H7 (cell line): Measurements from ENCODE around the gene FBXW7. TPM values are rescaled to one million over a fixed set of nuclear protein-coding genes. Genes with fewer than 3 reads are reported as not detected.
A peak's percentile ranks its signal among the peaks of the same experiment; 100 is the strongest.

Experiments
- DNase-seq: peaks from one replicate; pipeline ENCODE4 v3.0.0; 2012
- H3K27me3 ChIP-seq: 2 replicates; pipeline ENCODE4 v1.6.0; 2011; ENCODE audit warnings: mild to moderate bottlenecking, low read length; ENCODE audit not compliant: control insufficient read depth, insufficient read depth
- H3K36me3 ChIP-seq: replicated peaks from 2 replicates; pipeline ENCODE4 v1.5.1; 2011; ENCODE audit warnings: low read length; ENCODE audit not compliant: control insufficient read depth, insufficient read depth
- H3K4me3 ChIP-seq: 2 replicates; pipeline ENCODE4 v1.5.1; 2011; ENCODE audit warnings: low read depth, mild to moderate bottlenecking, control low read depth, low read length, moderate library complexity; ENCODE audit not compliant: insufficient read depth
- total RNA-seq: library from RNA; depleted of rRNA; stranded (reverse); fragments of >200 nt; shearing (Covaris generic); gene quantifications from 2 replicates; pipeline ENCODE4 v1.2.3, GENCODE V29; 2014

The FBXW7 gene
- total RNA-seq, 1 experiment from 2014 or later, result 12.7 TPM

DNA sequence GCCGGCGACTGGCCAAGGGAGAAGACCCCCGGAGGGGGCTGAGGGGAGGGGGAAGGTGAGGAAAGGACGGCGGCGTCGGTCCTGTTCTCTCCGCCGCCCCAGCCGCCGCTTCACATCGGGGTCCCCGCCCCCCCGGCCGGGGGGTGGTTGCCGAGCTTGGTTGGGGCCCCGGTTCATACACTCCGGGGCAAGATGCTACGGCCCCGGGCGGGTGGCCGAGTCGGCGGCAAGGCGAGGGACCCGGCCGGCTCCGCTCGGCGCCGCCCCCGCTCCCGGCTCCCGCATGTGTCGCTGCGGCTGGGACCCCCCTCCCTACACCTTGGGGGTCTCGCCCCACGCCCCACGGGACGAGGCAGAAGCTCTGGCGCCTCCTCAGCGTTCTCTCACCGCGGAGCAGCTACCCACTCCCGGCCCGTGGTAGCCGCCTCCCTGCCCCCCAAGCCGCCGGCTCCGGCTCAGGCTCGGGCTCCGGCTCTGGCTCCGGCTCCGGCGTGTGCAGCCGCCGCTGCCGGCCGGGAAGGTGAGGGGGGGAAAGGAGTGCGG lies 461 bp downstream of the FBXW7 start:
- DNase-seq, result peak; percentile 73
- H3K4me3 ChIP-seq, result peak overlapping the region; percentile 98
- H3K36me3 ChIP-seq, result no peaks in the 10 kb centered on the region
- H3K27me3 ChIP-seq, result no peaks in the 10 kb centered on the region

DNA sequence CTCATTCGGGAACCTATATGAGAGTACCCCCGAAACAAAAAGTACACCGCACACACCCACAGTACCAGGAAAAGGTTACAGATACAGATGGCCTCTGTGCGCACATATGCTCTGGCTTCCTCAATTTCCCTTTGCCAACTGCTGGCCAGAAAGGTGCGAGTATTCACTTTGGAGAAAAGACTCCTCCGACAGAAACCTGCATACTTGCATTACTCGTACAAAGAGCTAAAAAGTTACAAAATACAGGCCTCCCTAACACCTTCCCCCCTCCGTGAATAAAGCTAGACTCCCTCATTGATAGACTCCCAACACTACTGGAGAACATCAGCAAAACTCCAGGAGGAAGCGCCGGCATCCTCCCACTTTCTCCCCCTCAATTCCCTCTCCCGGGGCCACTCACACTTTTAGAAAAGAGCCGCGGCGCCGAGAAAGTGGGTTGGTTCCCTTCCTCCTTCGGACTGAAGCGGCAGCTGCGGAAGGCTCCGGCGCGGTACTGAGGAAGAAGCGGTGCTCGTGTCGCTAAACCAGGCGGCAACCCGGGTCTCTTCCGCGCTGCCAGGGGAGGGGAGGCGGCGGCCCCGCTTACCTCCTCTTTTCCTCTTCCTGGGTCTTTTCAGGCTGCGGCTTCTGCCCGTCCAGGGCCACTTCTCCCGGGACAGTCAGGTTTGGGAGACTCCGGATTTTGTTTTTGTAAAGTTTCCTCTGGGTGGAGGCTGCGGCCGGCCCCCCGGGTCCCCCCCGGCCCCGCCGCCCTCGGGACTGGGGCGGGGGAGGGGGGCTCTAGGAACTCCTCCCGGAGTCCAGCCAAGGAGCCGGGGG lies 1.1 kb downstream of the FBXW7 start:
- no peaks in the 10 kb centered on the region for H3K36me3 ChIP-seq
- peak overlapping the region; percentile 98 for H3K4me3 ChIP-seq
- DNase-seq, result peak; percentile 62
- H3K27me3 ChIP-seq, result no peaks in the 10 kb centered on the region

DNA sequence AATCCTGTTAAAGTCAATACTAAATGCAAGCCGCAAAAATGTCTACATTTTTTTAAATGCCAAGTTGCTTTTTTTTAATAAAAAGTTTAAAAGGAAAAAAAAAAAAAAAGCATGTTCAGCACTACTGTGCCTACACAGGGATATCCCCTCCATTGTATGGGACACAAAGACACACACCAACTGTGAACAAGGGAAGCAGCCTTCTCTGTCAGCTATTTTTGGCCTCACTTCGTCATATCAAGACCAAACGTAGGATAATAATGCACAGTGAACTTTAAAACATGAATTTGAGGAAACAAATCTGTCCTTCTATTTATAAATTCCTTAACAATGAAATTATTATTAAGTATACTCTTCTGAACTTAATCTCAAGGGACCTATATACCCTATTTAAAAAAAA lies 4.4 kb downstream of the FBXW7 start:
- no peaks in the 10 kb centered on the region for H3K27me3 ChIP-seq
- no peaks in the 10 kb centered on the region for H3K36me3 ChIP-seq
- no peak overlapping the region for H3K4me3 ChIP-seq
- no peak for DNase-seq

DNA sequence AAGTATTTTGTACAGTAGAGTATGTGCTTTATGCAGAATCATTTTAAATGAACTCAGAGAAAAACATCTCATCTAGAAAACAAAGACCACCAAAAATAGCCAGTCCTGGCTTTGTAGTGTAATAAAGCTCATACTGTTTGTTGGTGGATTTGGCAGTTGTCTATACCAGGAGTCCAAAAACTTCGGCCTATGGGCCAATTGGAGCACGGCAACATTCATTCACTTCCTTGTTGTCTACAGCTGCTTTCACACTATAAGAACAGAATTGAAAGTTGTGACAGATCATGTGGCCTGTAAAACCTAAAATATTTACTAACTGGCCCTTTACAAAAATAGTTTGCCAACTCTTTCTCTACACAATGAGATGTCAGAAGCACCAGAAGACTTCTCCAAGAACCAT lies 5.3 kb downstream of the FBXW7 start:
- Histone ChIP-seq H3K36me3 (no peaks in the 10 kb centered on the region), H3K27me3 (no peaks in the 10 kb centered on the region), H3K4me3 (no peak overlapping the region)
- DNase-seq, result no peak

DNA sequence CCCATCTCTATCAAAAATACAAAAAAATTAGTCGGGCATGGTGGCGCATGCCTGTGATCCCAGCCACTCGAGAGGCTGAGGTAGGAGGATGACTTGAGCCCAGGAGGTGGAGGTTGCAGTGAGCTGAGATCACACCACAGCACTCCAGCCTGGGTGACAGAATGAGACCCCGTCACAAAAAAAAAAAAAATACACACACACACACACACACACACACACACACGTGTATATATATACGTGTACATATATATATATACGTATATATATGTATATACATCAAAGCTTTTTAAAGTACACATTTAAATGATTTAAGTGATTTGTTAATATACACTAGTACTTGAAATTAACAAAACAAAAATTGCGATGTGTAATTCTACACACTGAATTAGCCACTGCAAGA lies 6.0 kb downstream of the FBXW7 start:
- no peaks in the 10 kb centered on the region for H3K36me3 ChIP-seq
- no peaks in the 10 kb centered on the region for H3K27me3 ChIP-seq
- no peak for DNase-seq
- no peak overlapping the region for H3K4me3 ChIP-seq

DNA sequence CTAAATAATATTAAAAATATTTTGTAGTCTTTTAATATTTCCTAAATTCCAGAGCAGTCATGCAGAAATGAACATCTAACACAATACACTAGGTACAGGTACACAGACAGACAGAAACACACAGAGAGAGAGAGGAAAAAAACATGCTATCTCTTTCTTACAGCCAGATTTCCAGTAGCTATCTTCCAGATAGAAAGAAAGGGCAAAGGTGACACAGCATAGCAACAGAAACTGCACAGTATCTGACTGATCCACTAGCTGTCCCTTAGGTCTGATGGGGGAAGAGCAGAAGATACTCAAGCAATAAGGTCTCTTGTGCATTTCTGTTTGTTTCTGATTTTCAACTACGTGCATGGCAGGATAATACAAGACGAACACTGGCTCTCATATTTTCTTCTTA lies 7.8 kb downstream of the FBXW7 start:
- Histone ChIP-seq H3K27me3 (no peaks in the 10 kb centered on the region), H3K36me3 (no peaks in the 10 kb centered on the region), H3K4me3 (no peak overlapping the region)
- no peak for DNase-seq

DNA sequence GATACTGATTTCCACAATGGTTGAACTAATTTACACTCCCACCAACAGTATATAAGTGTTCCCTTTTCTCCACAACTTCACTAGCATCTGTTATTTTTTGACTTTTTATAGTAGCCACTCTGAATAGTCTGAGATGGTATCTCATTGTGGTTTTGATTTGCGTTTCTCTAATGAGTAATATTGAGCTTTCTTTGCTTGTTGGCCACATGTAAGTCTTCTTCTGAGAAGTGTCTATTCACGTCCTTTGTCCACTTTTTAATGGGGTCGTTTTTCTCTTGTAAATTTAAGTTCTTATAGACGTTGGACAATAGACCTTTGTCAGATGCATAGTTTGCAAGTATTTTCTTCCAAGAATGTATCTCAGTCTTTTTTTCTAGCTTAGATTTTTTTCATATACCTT lies 10.0 kb downstream of the FBXW7 start:
- Histone ChIP-seq H3K27me3 (no peaks in the 10 kb centered on the region), H3K4me3 (no peak overlapping the region), H3K36me3 (no peaks in the 10 kb centered on the region)
- DNase-seq, result no peak

DNA sequence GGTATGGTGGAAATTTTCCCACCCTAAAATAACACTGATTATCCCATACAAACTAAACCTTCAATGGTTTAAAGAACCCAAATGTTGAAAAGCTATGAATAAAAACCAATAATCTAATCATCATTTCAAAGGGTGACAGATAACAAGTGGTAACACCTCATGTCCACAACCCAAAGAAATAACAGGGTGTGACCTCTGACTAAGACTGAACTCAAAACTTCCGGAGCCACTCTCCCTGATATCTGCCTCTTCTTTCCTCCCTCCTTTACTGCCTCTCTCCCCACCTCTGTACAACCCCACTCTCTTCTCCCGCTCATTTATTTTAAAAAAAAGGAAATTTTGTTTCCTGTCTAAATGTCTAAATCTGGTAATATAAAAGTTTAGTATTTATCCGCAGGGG lies 11.5 kb downstream of the FBXW7 start:
- no peak overlapping the region for H3K4me3 ChIP-seq
- H3K36me3 ChIP-seq, result no peaks in the 10 kb centered on the region
- DNase-seq, result no peak
- H3K27me3 ChIP-seq, result no peaks in the 10 kb centered on the region

DNA sequence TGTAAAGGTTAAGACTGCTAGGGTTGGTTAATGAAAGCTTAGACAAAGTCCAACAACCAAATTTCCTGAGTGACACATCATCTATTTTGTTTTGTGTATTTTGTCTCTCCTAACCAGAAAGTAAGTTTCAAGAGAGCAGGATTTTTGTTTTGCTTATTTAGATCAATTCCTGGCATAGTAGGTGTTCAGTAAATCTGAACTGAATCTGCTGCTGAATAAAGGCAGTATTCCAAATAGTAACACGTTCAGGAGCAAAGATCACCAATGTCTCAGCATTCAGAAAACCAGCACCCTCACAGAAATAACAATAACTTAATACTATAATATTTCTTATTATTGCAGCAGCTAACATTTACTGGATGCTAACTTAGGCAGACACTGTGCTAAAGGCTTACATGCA lies 12.2 kb downstream of the FBXW7 start:
- DNase-seq, result no peak

DNA sequence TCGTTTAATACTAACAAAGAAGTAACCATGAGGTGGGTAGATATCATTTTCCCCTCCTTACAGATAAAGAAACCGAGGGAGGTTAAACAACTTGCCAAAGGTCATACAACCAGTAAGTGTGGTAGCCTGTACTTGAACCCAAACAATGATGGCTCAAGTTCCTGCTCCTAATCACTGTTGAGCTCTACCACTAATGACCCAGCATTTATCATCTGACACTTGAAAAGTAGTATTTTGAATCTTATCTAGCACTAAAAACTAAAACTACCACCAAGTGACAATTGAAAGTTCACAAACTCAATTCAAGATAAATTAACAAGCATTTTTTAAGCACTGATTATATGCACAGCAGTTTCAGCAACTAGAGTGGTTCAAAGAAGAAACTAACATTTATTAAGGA lies 13.1 kb downstream of the FBXW7 start:
- no peaks in the 10 kb centered on the region for H3K36me3 ChIP-seq
- no peak for DNase-seq
- no peaks in the 10 kb centered on the region for H3K27me3 ChIP-seq
- H3K4me3 ChIP-seq, result no peak overlapping the region

More for the DNA sequence above, 12.2 kb downstream of the FBXW7 start:
- no peaks in the 10 kb centered on the region for H3K27me3 ChIP-seq
- H3K4me3 ChIP-seq, result no peak overlapping the region
- no peaks in the 10 kb centered on the region for H3K36me3 ChIP-seq

DNA sequence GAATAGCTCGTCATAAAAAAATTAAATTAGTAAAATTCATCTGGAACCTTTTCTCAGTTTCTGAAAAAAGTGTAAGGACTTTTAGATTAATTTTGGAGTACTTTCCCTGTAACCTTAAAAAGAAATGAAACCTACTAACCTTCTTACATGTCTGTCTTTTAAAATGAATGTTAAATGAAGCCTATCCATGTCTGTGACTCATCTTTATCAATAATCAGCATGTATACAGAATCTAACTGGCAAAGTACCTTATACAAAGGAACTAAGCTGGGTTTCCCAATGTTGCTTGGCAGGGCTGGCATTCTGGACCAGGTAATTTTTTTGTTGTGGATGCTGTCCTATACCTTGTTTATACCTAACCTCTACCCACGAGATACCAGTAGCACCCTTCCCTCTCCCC lies 13.6 kb downstream of the FBXW7 start:
- Histone ChIP-seq H3K27me3 (no peaks in the 10 kb centered on the region), H3K4me3 (no peak overlapping the region), H3K36me3 (no peaks in the 10 kb centered on the region)
- DNase-seq, result no peak

DNA sequence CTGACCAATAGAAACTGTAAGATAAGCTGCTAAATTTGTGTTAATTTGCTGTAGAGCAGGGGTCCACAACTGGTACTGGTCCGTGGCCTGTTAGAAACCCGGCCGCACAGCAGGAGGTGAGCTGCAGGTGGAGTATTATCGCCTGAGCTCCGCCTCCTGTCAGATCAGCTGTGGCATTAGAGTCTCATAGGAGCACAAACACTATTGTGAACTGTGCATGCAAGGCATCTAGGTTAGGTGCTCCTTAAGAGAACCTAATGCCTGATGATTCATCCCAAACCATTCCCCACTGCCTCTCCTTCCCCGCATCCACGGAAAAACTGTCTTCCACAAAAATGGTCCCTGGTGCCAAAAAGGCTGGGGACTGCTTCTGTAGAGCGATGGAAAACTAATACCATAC lies 19.7 kb downstream of the FBXW7 start:
- H3K4me3 ChIP-seq, result no peak overlapping the region
- H3K36me3 ChIP-seq, result no peaks in the 10 kb centered on the region
- H3K27me3 ChIP-seq, result no peaks in the 10 kb centered on the region
- no peak for DNase-seq

DNA sequence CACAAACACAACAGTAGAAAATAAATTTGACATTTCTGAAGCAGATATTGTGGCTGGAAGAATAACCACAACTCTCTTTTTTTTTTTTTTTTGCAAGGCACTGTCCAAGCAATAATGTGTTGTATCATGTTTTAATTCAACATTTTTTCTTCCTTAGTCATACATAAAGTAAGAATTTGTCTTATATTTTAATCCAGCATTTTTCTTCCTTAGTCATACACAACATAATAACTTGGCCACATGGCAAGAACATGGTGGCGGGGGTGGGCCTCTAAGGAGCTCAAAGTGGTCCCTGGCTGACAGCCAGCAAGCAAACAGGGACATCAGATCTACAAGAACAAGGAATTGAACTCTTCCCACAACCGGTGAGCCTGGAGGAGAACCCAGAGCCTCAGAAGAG lies 20.2 kb downstream of the FBXW7 start:
- H3K36me3 ChIP-seq, result no peaks in the 10 kb centered on the region
- H3K4me3 ChIP-seq, result no peak overlapping the region
- DNase-seq, result no peak
- H3K27me3 ChIP-seq, result no peaks in the 10 kb centered on the region

DNA sequence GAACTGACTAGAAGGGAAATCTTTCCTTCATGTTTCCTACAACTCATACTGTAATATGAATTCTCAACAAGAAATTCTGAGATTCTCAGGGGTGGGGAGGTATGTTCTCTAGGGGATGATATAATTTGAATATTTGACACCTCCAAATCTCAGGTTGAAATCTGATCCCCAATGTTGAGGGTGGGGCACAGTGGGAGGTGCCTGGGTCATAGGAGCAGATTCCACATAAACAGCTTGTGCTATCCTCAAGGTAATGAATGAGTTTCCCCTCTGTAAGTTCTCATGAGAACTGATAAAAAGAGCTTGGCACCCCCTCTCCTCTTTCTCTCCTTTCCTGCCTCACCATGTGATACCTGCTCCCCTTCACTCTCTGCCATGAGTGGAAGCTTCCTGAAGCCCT lies 21.5 kb downstream of the FBXW7 start:
- H3K36me3 ChIP-seq, result no peaks in the 10 kb centered on the region
- DNase-seq, result no peak
- no peaks in the 10 kb centered on the region for H3K27me3 ChIP-seq
- H3K4me3 ChIP-seq, result no peak overlapping the region

DNA sequence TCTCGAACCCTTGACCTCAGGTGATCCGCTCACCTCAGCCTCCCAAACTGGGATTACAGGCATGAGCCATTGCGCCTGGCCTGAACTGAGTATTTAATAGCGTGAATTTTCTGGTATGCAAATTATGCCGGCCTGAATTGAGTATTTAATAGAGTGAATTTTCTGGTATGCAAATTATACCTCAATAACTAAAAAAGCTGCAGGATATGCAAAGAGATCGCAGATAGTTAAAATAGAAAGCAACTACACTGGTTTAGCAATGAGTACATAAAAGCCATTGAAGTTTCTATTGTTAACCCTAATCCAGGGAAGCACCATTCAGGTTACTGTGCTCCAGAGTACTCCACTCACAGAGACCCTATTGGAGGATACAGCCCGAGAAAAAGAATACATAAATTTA lies 22.8 kb downstream of the FBXW7 start:
- Histone ChIP-seq H3K36me3 (no peaks in the 10 kb centered on the region), H3K4me3 (no peak overlapping the region), H3K27me3 (no peaks in the 10 kb centered on the region)
- no peak for DNase-seq
